Measurements from ENCODE around the gene CASP3. TPM values are rescaled to one million over a fixed set of nuclear protein-coding genes. Genes with fewer than 3 reads are reported as not detected.
"Not testable (repeated sequence)": the region's sequence is repeated elsewhere in the genome, so short reads cannot be mapped to it uniquely, and the experiment has no call there.

CASP3 gene
- total RNA-seq, 3 donors from 2014 or later: 29.7 to 48.6 (median 37.8) TPM

DNA sequence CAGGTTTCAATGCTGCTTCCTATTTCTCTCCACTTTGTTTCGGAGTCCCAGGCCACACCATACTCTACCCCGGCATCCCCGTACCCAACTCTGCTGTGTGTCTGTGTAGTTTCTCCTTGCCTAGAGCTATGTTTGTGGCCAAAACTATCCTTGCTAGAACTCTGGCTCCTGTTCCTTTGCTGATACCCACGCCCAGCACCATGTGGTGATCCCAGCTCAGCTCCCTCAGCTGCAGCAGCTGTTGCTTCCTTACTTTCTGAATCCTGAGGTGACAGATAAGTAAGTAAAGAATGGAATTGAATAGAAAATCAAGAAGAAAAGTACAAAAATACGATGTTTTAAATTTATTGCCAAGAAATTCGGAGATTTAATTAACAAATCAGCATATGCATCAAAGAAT lies 55.8 kb downstream of the CASP3 start:
- H3K9me3 ChIP-seq: no peaks in the 10 kb centered on the region
- no peak for DNase-seq
- TF ChIP-seq, protein P1, sequence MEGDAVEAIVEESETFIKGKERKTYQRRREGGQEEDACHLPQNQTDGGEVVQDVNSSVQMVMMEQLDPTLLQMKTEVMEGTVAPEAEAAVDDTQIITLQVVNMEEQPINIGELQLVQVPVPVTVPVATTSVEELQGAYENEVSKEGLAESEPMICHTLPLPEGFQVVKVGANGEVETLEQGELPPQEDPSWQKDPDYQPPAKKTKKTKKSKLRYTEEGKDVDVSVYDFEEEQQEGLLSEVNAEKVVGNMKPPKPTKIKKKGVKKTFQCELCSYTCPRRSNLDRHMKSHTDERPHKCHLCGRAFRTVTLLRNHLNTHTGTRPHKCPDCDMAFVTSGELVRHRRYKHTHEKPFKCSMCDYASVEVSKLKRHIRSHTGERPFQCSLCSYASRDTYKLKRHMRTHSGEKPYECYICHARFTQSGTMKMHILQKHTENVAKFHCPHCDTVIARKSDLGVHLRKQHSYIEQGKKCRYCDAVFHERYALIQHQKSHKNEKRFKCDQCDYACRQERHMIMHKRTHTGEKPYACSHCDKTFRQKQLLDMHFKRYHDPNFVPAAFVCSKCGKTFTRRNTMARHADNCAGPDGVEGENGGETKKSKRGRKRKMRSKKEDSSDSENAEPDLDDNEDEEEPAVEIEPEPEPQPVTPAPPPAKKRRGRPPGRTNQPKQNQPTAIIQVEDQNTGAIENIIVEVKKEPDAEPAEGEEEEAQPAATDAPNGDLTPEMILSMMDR (IDR thresholded peaks at IDR 0.05): no peak
- no peaks in the 10 kb centered on the region for H3K4me1 ChIP-seq (ENCODE audit: low read depth)
- intact Hi-C loops (cut with DNase I, micrococcal nuclease): no loop called here
- no peaks in the 10 kb centered on the region for H3K36me3 ChIP-seq (ENCODE audit: low read depth)
- H3K4me3 ChIP-seq: no peak overlapping the region
- no peak for ATAC-seq

DNA sequence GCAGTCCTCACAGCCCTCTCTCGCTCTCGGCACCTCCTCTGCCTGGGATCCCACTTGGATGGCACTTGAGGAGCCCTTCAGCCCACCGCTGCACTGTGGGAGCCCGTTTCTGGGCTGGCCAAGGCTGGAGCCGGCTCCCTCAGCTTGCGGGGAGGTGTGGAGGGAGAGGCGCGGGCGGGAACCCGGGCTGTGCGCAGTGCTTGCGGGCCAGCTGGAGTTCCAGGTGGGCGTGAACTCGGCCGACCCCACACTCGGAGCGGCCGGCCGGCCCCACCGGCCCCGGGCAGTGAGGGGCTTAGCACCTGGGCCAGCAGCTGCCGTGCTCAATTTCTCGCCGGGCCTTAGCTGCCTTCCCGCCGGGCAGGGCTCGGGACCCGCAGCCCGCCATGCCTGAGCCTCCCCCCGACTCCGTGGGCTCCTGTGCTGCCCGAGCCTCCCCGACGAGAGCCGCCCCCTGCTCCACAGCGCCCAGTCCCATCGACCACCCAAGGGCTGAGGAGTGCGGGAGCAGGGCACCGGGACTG lies 57.4 kb downstream of the CASP3 start:
- H3K36me3 ChIP-seq (ENCODE audit: low read depth); intact Hi-C loops (cut with DNase I, micrococcal nuclease); H3K4me1 ChIP-seq (ENCODE audit: low read depth); H3K9me3 ChIP-seq; DNase-seq; H3K4me3 ChIP-seq; ATAC-seq: not testable (repeated sequence)

DNA sequence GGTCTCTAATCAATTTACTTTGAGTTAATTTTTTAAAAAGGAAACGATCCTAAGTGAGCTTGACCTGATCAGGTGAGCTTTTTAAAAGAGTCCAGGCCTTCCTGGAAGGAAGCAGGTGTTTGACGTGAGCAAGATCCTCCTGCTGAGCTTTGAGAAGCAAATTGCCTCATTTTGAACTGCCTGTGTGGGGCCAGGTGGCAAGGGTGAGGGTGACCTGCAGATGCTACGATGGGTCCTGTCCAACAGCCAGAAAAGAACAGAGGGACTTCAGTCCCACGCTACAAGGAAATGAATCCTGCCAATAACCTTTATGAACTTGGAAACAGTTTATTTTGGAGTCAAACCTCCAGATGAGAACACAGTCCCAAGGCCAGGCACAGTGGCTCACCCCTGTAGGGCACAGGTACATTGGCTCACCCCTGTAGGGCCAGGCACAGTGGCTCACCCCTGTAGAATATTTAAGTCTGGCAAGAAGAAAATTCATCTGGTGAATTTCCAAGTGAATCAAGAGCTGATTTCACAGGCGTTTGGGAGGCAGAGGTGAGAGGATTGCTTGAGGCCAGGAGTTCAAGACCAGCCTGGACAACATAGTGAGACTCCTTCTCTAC lies 58.1 kb downstream of the CASP3 start:
- ATAC-seq: peak; percentile 75
- H3K4me3 ChIP-seq: no peak overlapping the region
- no peaks in the 10 kb centered on the region for H3K36me3 ChIP-seq (ENCODE audit: low read depth)
- no peak for DNase-seq
- TF ChIP-seq, protein P1 (IDR thresholded peaks at IDR 0.05): no peak
- intact Hi-C loops (cut with DNase I, micrococcal nuclease): no loop called here
- no peaks in the 10 kb centered on the region for H3K4me1 ChIP-seq (ENCODE audit: low read depth)
- no peaks in the 10 kb centered on the region for H3K9me3 ChIP-seq

DNA sequence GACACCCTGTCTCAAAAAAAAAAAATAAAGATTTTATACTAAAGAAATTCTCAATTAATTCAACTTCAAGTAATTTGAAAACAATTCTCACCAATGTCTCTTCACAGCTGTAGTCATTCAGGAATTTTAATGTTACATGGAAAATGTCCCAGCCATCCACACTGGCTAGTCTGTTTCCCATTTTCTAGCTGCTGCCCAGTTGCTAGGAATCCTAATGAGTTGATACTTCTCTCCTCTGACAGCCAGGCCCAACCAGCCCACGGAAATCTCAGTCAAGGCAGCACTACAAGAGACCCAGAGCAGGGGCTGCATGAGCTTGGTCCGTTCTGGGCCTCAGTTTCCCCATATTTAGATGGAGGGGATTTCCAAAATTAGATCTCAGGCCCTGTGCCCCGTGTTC lies 59.1 kb downstream of the CASP3 start:
- Histone ChIP-seq H3K4me1 (ENCODE audit: low read depth) (no peaks in the 10 kb centered on the region), H3K36me3 (ENCODE audit: low read depth) (no peaks in the 10 kb centered on the region), H3K9me3 (no peaks in the 10 kb centered on the region), H3K4me3 (no peak overlapping the region)
- intact Hi-C loops (cut with DNase I, micrococcal nuclease): no loop called here
- no peak for ATAC-seq
- TF ChIP-seq, protein P1 (IDR thresholded peaks at IDR 0.05): no peak
- no peak for DNase-seq

DNA sequence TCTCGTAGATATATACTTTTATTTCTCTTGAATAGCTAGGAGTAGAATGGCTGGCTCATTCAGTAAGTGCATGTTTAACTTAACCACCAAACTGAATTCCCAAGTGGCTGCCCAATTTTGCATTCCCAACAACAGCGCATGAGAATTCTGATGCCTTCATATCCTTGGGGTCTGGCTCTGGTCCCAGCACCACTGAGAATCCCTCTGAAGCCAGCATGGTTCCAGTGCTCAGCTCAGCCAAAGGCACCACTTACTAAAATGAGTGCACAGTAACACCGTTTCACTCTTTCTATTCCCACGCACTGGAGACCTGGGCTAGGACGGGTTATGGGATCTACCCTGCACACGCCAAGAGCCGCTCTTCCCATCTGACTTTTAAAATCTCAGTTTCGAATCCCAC lies 60.4 kb downstream of the CASP3 start:
- no peaks in the 10 kb centered on the region for H3K36me3 ChIP-seq (ENCODE audit: low read depth)
- intact Hi-C loops (cut with DNase I, micrococcal nuclease): no loop called here
- H3K4me3 ChIP-seq: no peak overlapping the region
- no peaks in the 10 kb centered on the region for H3K4me1 ChIP-seq (ENCODE audit: low read depth)
- DNase-seq (no peak), ATAC-seq (no peak)
- H3K9me3 ChIP-seq: no peaks in the 10 kb centered on the region
- TF ChIP-seq, protein P1 (IDR thresholded peaks at IDR 0.05): no peak

DNA sequence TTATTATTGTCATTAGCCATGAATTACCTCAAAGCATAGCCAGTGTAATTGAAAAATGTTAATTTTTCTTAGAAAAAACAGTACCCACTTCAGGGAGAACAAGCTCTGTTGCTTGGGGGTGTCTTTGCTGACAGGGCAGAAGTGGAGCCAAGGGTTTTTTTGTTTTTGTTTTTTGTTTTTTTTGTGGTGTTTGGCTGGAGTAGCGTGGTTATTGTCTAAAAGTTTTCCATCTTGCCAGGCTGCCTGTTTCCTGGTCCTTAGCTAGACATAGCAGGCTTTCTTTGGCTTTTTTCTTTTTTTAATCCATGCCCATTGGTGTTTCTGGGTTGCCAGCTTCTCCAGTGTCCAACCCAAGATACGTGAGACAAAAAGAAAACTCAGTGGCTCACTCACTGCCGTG lies 61.5 kb downstream of the CASP3 start:
- TF ChIP-seq, protein P1 (IDR thresholded peaks at IDR 0.05): no peak
- DNase-seq: no peak
- Histone ChIP-seq H3K36me3 (ENCODE audit: low read depth) (no peaks in the 10 kb centered on the region), H3K4me3 (no peak overlapping the region), H3K9me3 (no peaks in the 10 kb centered on the region), H3K4me1 (ENCODE audit: low read depth) (no peaks in the 10 kb centered on the region)
- no peak for ATAC-seq
- intact Hi-C loops (cut with DNase I, micrococcal nuclease): no loop called here

All from mucosa of descending colon (tissue), 3 donors.